GM19452 (cell line): ENCODE measurements around the gene RPS6KC1.
A peak's percentile ranks its signal among the peaks of the same experiment; 100 is the strongest.
"Not testable (repeated sequence)": the region's sequence is repeated elsewhere in the genome, so short reads cannot be mapped to it uniquely, and the experiment has no call there.

ENCODE experiments used
- ATAC-seq: cut with Tn5 transposase; IDR thresholded peaks from one replicate; pipeline ENCODE4 v1.9.1; 2021; ENCODE audit not compliant: unreplicated experiment

Gene RPS6KC1

GRCh38 chr1:213148905-213149304 is 97.9 kb downstream of the RPS6KC1 start:
- ATAC-seq, result no peak

GRCh38 chr1:213150090-213150489 is 99.0 kb downstream of the RPS6KC1 start:
- ATAC-seq, result not testable (repeated sequence)

- ATAC-seq, result no peak
These were observed 103.1 kb downstream of the RPS6KC1 start for GRCh38 chr1:213154056-213154685.

DNA sequence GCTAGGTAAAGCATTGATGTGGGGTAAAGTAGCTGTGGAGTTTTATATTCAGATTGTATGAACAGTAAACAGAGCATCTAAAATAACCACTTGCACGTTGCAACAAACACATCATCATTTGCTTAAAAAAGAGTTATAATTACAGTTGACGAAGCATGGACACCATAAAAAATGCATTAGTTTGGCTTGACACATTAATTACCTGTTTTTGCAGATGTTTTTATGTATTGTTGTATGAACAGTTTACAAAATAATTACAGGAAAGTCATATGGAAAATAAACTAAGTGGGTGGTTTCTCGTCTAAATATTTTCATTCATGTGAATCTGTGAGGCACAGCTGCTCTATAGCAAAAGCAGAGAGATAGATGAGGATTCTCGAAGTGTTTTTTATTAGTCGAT is 108.3 kb downstream of the RPS6KC1 start:
- no peak for ATAC-seq

- not testable (repeated sequence) for ATAC-seq
These were observed 109.4 kb downstream of the RPS6KC1 start for GRCh38 chr1:213160442-213160841.

- no peak for ATAC-seq
These were observed 111.3 kb downstream of the RPS6KC1 start for GRCh38 chr1:213162338-213162737.

DNA sequence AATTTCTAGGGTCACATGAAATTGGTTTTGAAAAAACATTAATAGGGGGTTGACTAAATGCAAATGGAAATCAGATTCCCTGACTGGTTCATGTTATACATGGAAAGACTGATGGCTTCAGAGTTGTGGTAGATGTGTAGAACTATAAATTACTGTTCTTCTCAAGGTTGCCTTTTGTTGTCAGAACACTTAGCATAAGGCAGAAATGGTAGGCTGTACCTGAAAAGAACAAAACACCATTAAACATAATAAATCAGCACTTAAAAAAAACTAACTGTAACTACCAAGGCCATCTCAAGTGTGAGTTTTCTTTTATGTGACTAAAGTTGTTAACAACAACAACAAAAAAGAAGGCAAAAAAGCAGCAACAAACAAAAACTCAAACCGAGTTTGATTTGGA is 111.8 kb downstream of the RPS6KC1 start:
- ATAC-seq, result no peak

DNA sequence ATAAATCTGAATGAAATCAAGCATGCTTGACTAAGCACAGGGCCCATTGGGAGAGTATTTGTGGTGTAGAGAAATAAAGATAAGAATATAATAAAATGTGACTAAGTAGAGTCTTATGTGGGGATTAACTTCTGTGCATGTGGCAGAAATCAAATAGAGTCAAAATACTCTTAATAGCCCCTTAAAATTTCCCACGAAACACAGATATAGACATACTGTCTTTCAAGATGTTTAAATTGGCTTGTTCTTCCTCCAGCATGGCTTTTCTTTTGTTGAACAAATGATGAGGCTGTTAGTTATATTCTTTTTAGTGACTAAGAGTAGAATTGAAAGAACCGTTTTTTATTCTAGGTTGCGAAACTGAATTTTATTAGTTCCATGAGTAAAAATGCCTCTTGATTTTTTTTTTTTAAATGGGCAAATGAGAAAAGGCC is 112.3 kb downstream of the RPS6KC1 start:
- ATAC-seq, result no peak

- ATAC-seq, result no peak
These were observed 113.5 kb downstream of the RPS6KC1 start for GRCh38 chr1:213164561-213164960.

GRCh38 chr1:213166852-213167251 is 115.8 kb downstream of the RPS6KC1 start:
- no peak for ATAC-seq

GRCh38 chr1:213171711-213172110 is 120.7 kb downstream of the RPS6KC1 start:
- no peak for ATAC-seq

DNA sequence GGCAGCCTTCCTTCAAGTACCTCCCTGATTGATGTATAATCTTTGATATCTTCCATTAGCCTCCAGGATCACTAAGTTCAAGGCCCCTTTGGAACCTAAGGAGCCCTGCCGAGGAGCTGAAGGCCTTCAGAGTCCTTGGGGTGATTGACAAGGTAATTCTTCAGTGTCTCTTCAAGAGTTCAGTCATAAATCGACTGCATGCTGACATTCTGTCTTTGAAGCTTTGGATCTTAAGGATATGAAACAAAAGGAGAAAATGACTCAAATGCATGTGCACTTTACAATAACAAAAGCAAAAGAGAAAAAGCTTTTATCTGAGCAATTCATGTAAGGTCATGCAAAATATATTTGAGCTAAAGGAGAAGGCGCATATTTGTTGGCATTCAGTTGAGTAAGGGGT is 125.3 kb downstream of the RPS6KC1 start:
- no peak for ATAC-seq

DNA sequence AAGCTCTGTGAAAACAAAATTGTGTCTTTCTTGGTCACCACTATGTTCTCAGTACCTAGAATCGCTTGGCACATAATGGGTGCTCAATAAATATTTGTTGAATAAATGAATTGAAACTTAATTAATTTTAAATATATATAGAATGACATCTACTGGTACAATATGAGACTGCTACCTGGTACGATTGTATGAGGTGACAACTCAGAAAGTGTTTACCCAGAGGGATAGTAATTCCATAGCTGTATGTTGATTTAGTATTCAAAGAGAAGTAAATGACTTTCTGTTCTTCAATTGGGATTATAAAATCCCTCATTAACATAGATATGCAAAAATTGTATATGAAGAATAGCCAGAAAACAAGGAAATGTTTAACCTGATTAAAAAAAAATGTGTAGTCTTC is 128.7 kb downstream of the RPS6KC1 start:
- ATAC-seq, result no peak

- ATAC-seq, result no peak
These were observed 129.8 kb downstream of the RPS6KC1 start for GRCh38 chr1:213180833-213181232.

- ATAC-seq, result peak; percentile 59
These were observed 132.1 kb downstream of the RPS6KC1 start for GRCh38 chr1:213183036-213183672.

DNA sequence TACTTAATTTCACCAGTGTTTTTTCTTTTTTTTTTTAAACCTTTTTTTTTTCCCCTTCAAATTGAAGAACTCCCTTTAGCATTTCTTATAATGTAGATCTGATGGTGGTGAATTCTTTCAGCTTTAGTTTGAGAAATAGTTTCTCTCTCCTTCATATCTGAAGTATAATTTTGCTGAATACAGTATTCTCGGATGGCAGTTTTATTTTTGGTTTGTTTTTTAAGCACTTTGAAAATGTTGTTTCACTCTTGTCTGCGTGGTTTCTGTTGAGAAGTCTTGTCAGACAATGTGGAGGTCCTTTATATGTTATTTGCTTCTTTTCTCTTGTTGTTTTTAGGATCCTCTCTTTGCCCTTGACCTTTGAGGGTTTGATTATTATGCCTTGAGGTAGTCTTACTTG is 135.1 kb downstream of the RPS6KC1 start:
- no peak for ATAC-seq

GRCh38 chr1:213192026-213192425 is 141.0 kb downstream of the RPS6KC1 start:
- no peak for ATAC-seq

DNA sequence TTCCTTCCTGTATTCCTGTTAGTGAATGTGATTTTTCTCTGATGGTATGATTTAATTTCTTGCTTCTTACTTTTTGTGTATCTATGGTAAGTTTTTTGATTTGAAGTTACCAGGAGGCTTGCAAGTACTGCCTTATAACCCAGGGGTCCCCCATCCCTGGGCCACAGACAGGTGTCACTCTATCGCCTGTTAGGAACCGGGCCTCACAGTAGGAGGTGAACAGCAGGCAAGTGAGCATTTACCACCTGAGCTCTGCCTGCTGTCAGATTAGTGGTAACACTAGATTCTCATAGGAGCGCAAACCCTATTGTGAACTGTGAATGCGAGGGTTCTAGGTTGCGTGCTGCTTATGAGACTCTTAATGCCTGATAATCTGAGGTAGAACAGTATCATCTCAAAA is 143.3 kb downstream of the RPS6KC1 start:
- no peak for ATAC-seq

GRCh38 chr1:213194855-213195254 is 143.8 kb downstream of the RPS6KC1 start:
- ATAC-seq, result no peak

DNA sequence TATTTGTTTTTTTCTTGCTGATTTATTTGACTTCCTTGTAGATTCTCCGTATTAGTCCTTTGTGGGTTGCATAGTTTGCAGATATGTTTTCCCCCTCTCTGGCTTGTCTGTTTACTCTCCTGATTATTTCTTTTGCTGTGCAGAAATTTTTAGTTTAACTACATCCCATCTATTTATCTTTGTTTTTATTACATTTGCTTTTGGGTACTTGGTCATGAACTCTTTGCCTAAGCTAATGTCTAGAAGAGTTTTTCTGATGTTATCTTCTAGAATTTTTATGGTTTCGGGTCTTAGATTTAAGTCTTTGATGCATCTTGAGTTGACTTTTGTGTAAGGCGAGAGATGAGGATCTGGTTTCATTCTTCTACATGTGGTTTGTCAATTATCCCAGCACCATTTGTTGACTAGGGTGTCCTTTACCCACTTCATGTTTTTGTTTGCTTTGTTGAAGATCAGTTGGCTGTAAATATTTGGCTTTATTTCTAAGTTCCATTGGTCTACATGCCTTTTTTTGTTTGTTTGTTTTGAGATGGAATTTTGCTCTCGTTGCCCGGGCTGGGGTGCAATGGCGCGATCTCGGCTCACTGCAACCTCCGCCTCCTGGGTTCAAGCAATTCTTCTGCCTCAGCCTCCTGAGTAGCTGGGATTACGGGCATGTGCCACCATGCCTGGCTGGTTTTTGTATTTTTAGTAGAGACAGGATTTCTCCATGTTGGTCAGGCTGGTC is 145.4 kb downstream of the RPS6KC1 start:
- ATAC-seq, result not testable (repeated sequence)

DNA sequence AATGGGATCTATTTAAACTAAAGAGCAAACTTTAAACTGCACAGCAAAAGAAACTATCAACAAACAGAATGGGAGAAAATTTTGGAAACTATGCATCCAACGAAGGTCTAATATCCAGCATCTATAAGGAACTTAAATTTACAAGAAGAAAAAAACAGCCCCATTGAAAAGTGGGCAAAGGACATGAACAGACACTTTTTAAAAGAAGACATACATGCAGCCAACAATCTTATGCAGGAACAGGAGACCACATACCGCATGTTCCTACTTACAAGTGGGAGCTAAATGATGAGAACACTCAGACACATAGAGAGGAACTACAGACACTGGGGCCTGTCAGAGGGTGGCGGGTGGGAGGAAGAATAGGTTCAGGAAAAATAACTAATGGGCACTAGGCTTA is 149.6 kb downstream of the RPS6KC1 start:
- no peak for ATAC-seq
